Left lung (tissue), 10 donors: Measurements from ENCODE around the gene CDK5RAP2. TPM values are rescaled to one million over a fixed set of nuclear protein-coding genes. Genes with fewer than 3 reads are reported as not detected.
"Not testable (repeated sequence)": the region's sequence is repeated elsewhere in the genome, so short reads cannot be mapped to it uniquely, and the experiment has no call there.

Experiments
- ATAC-seq: fragments of 200-7000 bp; cut with Tn5 transposase; one replicate; pipeline ENCODE4 v1.9.1; 2020; ENCODE audit warnings: moderate library complexity
- DNase-seq, 4 donors: peaks; one replicate each; pipeline ENCODE4 v3.0.0-alpha.2; 2013 to 2020
- H3K27ac ChIP-seq, 2 donors: fragments of 200-600 bp; sonication (generic) in 1 of 2; one replicate each; pipeline versions ENCODE4 v1.5.0 to v1.8.0; 2020 to 2021
- H3K27me3 ChIP-seq, 2 donors: fragments of 200-600 bp; sonication (generic) in 1 of 2; one replicate each; pipeline versions ENCODE4 v1.5.0 to v1.8.0; 2020 to 2021
- H3K36me3 ChIP-seq, 2 donors: fragments of 200-600 bp; sonication (generic) in 1 of 2; one replicate each; pipeline versions ENCODE4 v1.5.0 to v1.8.0; 2020 to 2021
- H3K4me1 ChIP-seq, 2 donors: fragments of 200-600 bp; one replicate each; pipeline ENCODE4 v1.8.0; 2021
- H3K4me3 ChIP-seq, 2 donors: fragments of 200-600 bp; sonication (generic) in 1 of 2; one replicate each; pipeline versions ENCODE4 v1.5.0 to v1.8.0; 2020 to 2021; ENCODE audit warnings: mild to moderate bottlenecking in 1 of 2
- H3K9me3 ChIP-seq, 2 donors: fragments of 200-600 bp; sonication (generic) in 1 of 2; one replicate each; pipeline versions ENCODE4 v1.5.0 to v1.8.0; 2020 to 2021
- intact Hi-C, 2 donors: fragments of 100-400 bp; cut with DNase I; formaldehyde crosslinking; loops; one replicate each; pipeline versions ENCODE4 v1.11.2 to v1.14.2; 2022
- polyA plus RNA-seq, 6 donors: library from polyadenylated mRNA; unstranded; fragments of 120-200 nt; gene quantifications; one replicate each; pipeline ENCODE4 v1.2.1, GENCODE V29; 2013; ENCODE audit not compliant: insufficient read length in 6 of 6
- total RNA-seq, 2 donors: library from RNA; stranded (reverse); fragmentation: NEBNext Ultra II Directional; extraction: Animal tissue kit (Norgen Biotek cat#: 25700); gene quantifications; one replicate each; pipeline ENCODE4 v1.2.1, GENCODE V29; 2021
- TF ChIP-seq, protein P1 (sequence below), 2 donors: fragments of 200-600 bp; sonication (generic) in 1 of 2; IDR thresholded peaks; one replicate each; pipeline versions ENCODE4 v1.5.0 to v1.8.0; 2021; ENCODE audit warnings: antibody characterized with exemption in 2 of 2
- donor health status: DM: no; HTN: yes; CAD: no.
- donor health status: DM: no; HTN: no; CAD: no.

Gene CDK5RAP2
- total and polyA plus RNA-seq, 8 donors, result 40.5 to 75.7 (median 62.6) TPM

DNA sequence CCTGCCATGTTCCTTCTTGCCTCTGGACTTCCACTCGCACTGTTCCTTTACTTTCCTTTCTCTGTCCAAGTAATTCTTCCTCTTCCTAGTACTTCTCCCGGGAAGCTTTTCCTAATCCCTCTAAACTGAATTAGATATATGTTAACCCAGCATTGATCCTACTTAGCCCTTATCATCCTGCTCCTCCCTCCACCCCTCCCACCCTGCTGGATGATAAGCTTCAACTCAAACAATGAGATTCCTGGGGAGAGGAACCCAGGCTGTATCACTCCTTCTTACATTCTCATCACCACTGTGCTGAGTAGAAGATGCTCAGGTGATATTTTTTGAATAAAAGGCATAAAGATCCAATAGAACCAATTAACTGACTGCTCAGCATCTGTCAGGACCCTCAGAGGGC, 45.7 kb downstream of the CDK5RAP2 start:
- peaks cover 0 to 90% of the 10 kb centered on the region in 2 donors for H3K36me3 ChIP-seq
- H3K4me3 ChIP-seq, result no peak overlapping the region
- intact Hi-C loops, result no loop called here

DNA sequence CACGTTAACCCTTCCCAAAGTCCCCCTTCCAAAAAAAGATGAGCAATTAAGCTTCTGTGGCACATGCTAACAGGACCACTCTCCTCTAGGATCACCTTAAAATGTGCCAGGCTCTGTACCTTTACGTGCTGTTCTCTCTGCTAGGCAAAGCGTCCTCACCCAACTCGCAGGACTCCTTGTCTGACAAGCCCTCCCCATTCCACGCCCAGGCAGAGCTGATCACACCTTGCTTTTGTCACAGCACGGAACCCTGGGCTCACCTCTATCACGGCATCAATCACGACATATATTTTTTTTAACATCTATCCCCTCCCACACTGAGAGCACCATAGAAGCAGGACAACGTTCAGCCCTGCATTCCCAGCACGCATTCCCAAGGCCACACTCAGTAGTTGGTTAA, 47.1 kb downstream of the CDK5RAP2 start:
- ATAC-seq, result no peak
- intact Hi-C loops, result no loop called here
- H3K27ac ChIP-seq, result peak overlapping the region in 1 of 2 donors; percentile 43
- TF ChIP-seq, protein P1, sequence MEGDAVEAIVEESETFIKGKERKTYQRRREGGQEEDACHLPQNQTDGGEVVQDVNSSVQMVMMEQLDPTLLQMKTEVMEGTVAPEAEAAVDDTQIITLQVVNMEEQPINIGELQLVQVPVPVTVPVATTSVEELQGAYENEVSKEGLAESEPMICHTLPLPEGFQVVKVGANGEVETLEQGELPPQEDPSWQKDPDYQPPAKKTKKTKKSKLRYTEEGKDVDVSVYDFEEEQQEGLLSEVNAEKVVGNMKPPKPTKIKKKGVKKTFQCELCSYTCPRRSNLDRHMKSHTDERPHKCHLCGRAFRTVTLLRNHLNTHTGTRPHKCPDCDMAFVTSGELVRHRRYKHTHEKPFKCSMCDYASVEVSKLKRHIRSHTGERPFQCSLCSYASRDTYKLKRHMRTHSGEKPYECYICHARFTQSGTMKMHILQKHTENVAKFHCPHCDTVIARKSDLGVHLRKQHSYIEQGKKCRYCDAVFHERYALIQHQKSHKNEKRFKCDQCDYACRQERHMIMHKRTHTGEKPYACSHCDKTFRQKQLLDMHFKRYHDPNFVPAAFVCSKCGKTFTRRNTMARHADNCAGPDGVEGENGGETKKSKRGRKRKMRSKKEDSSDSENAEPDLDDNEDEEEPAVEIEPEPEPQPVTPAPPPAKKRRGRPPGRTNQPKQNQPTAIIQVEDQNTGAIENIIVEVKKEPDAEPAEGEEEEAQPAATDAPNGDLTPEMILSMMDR (IDR thresholded peaks at IDR 0.05), result no peak
- no peaks in the 10 kb centered on the region for H3K27me3 ChIP-seq
- H3K4me3 ChIP-seq, result no peak overlapping the region
- no peaks in the 10 kb centered on the region for H3K9me3 ChIP-seq
- H3K36me3 ChIP-seq, result peaks cover 0 to 90% of the 10 kb centered on the region in 2 donors
- H3K4me1 ChIP-seq, result peaks cover 5 to 14% of the 10 kb centered on the region in 2 donors
- no peak for DNase-seq

More for the DNA sequence above, 45.7 kb downstream of the CDK5RAP2 start:
- H3K27me3 ChIP-seq, result no peaks in the 10 kb centered on the region
- TF ChIP-seq, protein P1 (IDR thresholded peaks at IDR 0.05), result no peak
- peaks cover 5 to 14% of the 10 kb centered on the region in 2 donors for H3K4me1 ChIP-seq
- no peak for ATAC-seq
- H3K9me3 ChIP-seq, result no peaks in the 10 kb centered on the region
- DNase-seq, result no peak
- H3K27ac ChIP-seq, result no peak overlapping the region

DNA sequence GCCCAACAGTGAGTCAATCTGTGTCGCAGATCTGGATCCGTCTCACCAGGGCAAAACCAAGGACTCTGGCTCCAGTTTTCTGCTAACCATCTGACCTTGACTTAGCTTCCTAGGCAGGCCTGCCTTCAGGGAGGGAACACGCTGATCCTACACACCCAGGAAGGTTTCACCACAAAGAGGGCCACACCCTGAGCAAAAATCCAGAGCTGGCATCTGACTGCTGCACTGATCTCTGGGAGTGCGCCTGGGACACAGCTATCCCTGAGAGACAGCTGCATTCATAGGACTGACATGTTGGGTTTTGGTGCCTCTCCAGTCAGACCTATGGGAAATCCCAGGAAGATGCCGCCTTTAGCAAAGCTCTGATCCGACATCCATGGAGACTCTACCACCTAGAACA, 47.5 kb downstream of the CDK5RAP2 start:
- DNase-seq (peak in 2 of 4 donors; percentile 64), ATAC-seq (peak; percentile 85)
- Histone ChIP-seq H3K27me3 (no peaks in the 10 kb centered on the region), H3K4me1 (peaks cover 5 to 14% of the 10 kb centered on the region in 2 donors), H3K4me3 (no peak overlapping the region), H3K36me3 (peaks cover 0 to 90% of the 10 kb centered on the region in 2 donors), H3K27ac (peak overlapping the region in 1 of 2 donors; percentile 43), H3K9me3 (no peaks in the 10 kb centered on the region)
- intact Hi-C loops, result no loop called here
- TF ChIP-seq, protein P1 (IDR thresholded peaks at IDR 0.05), result no peak

DNA sequence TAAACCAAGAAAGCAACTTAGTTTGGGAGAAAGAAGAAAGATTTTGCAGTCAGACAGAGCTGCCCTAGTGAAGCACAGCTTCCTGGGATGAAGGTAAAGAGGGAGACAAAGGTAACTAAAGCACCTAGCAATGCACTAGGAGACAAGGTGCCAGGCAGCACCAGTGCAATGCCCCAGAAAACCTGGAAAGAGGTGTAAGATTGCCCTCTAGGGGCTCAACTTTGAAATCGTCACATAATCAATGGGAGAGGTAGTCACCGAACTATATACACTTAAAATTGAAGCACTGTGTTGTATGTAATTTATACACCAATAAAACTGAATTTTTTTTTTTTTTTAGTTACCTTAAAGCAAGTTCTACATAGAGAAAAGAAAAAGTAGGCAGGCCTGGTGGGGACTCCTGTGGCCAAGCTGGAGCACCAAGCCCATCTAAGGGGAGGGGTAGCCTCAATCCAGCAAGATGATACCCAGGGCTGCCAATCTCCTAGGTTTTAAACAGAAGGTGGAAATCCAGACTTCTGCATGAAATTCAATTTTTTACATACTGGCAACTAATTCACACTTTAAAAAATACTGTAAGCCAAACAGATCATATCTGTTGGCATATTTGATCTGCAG, 48.2 kb downstream of the CDK5RAP2 start:
- Histone ChIP-seq H3K36me3 (peaks cover 0 to 90% of the 10 kb centered on the region in 2 donors), H3K4me3 (no peak overlapping the region), H3K27me3 (no peaks in the 10 kb centered on the region), H3K4me1 (peaks cover 5 to 14% of the 10 kb centered on the region in 2 donors), H3K9me3 (no peaks in the 10 kb centered on the region), H3K27ac (peak overlapping the region in 1 of 2 donors; percentile 43)
- ATAC-seq, result peak; percentile 91
- TF ChIP-seq, protein P1 (IDR thresholded peaks at IDR 0.05), result peak in 1 of 2 donors; percentile 16
- peak in 1 of 4 donors; percentile 25 for DNase-seq
- intact Hi-C loops, result no loop called here

DNA sequence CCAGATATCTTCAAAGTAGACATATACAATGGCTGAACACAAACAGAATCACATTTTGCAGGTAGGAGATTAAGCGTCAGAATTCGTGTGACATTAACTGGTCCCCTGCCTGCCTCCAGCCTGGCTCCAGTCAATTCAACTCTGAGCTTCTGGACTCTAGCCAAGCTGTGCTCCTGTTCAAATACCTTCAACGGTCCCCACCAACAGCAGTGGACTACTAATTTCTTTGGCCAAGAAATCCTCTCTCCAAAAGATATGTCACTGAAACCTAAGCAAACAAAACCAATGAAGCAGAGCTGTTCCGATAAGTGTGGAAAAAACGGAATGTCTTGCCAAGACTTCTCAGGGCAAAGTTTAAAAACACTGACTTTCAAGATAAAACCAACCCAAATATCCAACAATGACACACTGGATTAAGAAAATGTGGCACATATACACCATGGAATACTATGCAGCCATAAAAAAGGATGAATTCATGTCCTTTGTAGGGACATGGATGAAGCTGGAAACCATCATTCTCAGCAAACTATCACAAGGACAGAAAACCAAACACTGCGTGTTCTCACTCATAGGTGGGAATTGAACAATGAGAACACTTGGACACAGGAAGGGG, 49.6 kb downstream of the CDK5RAP2 start:
- H3K9me3 ChIP-seq, H3K27ac ChIP-seq, intact Hi-C loops, DNase-seq, ATAC-seq, H3K27me3 ChIP-seq, H3K4me3 ChIP-seq: not testable (repeated sequence)
- H3K4me1 ChIP-seq, result peaks cover 5 to 14% of the 10 kb centered on the region in 2 donors
- peaks cover 0 to 92% of the 10 kb centered on the region in 2 donors for H3K36me3 ChIP-seq
